Fibroblast of lung (primary cell): ENCODE measurements around the gene ETS2.

Experiments
- EZH2 ChIP-seq: IDR thresholded peaks from 2 replicates; pipeline ENCODE4 v1.5.1; 2012; ENCODE audit warnings: low read length, control low read depth, mild to moderate bottlenecking; ENCODE audit errors: missing control alignments
- TF ChIP-seq, protein P1 (sequence below), 2 donors: IDR thresholded peaks in 1 of 2; conservative IDR thresholded peaks in 1 of 2; 1 replicate in 1 of 2; 2 replicates in 1 of 2; pipeline ENCODE4 v1.5.1; 2011 to 2012; ENCODE audit warnings: low read length in 2 of 2, control low read depth in 1 of 2, inconsistent platforms in 1 of 2, low read depth in 1 of 2, mild to moderate bottlenecking in 1 of 2

DNA sequence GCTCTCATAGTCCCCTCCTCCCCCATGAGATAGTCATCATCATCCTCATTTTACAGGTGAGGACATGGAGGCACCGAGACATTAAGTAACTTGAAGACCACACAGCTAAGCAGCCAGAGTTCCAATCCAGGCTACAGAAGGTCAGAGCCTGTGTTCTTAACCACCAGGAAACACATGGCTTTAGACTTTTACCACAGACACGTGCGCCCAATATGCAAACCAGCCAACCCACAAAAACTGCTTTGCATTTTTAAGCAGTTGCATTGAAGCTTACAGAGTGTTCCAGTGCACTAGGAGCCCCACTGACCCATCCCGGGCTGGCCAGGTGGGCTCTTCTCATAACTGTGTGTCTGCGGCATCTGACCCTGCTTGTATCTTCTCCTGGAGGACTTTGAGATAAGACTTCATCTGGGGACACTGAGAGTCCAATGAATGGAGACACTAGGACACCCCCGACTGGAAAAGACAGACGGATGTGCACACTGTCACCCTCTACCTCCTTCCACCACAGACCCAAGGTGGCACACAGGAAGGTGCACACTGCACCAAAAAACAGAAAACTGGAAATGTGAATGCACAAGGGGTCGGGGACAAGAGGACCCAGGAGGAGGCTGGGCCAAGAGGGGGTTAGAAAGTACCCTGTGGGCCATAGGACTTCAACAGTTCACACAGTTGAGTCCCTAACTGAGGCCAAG is 56.4 kb downstream of the ETS2 start:
- TF ChIP-seq, protein P1, sequence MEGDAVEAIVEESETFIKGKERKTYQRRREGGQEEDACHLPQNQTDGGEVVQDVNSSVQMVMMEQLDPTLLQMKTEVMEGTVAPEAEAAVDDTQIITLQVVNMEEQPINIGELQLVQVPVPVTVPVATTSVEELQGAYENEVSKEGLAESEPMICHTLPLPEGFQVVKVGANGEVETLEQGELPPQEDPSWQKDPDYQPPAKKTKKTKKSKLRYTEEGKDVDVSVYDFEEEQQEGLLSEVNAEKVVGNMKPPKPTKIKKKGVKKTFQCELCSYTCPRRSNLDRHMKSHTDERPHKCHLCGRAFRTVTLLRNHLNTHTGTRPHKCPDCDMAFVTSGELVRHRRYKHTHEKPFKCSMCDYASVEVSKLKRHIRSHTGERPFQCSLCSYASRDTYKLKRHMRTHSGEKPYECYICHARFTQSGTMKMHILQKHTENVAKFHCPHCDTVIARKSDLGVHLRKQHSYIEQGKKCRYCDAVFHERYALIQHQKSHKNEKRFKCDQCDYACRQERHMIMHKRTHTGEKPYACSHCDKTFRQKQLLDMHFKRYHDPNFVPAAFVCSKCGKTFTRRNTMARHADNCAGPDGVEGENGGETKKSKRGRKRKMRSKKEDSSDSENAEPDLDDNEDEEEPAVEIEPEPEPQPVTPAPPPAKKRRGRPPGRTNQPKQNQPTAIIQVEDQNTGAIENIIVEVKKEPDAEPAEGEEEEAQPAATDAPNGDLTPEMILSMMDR (conservative IDR thresholded peaks at IDR 0.05 in 1 of 2, IDR thresholded peaks at IDR 0.05 in 1 of 2; ENCODE audit: low read depth in 1 of 2, low read length in 2 of 2) = no peak
- TF ChIP-seq EZH2 = no peak
